Activated T-helper 17 cell treated with anti-CD3 and anti-CD28 coated beads, Interleukin-2, amount 50 U/mL, for 72 hours (primary cell): ENCODE data around the gene UCK2. TPM values are rescaled to one million over a fixed set of nuclear protein-coding genes. Genes with fewer than 3 reads are reported as not detected.

Experiments
- ATAC-seq: fragments of 150-1000 bp; cut with Tn5 transposase; replicated peaks from 2 replicates; pipeline ENCODE4 v1.10.0; 2021; ENCODE audit warnings: mild to moderate bottlenecking, moderate library complexity
- H3K27ac Mint-ChIP-seq: one replicate; pipeline ENCODE4 v1.8.0; 2022; ENCODE audit warnings: mixed read lengths
- H3K27me3 Mint-ChIP-seq: one replicate; pipeline ENCODE4 v1.8.0; 2022; ENCODE audit warnings: mixed read lengths
- H3K36me3 Mint-ChIP-seq: one replicate; pipeline ENCODE4 v1.8.0; 2022; ENCODE audit warnings: low read depth, mild to moderate bottlenecking, mixed read lengths
- H3K4me1 Mint-ChIP-seq: one replicate; pipeline ENCODE4 v1.8.0; 2022; ENCODE audit warnings: mixed read lengths
- H3K4me3 Mint-ChIP-seq: one replicate; pipeline ENCODE4 v1.8.0; 2022; ENCODE audit warnings: mild to moderate bottlenecking, mixed read lengths
- H3K9me3 Mint-ChIP-seq: one replicate; pipeline ENCODE4 v1.8.0; 2022; ENCODE audit warnings: mixed read lengths
- total RNA-seq, 2 donors: library from RNA; stranded (reverse); gene quantifications; one replicate each; pipeline ENCODE4 v1.2.3, GENCODE V29; 2022

Gene UCK2
- total RNA-seq, 2 donors from 2014 or later = 30.7 to 74.2 TPM

GRCh38 chr1:165826565-165827267 lies 698 bp upstream of the UCK2 start:
- Mint-ChIP-seq H3K4me3 (peak overlapping the region; percentile 91), H3K9me3 (no peaks in the 10 kb centered on the region), H3K27me3 (no peaks in the 10 kb centered on the region), H3K27ac (no peak overlapping the region), H3K36me3 (peaks cover 15% of the 10 kb centered on the region), H3K4me1 (peaks cover 6% of the 10 kb centered on the region)
- ATAC-seq = no peak

GRCh38 chr1:165828103-165828668 lies 772 bp downstream of the UCK2 start:
- Mint-ChIP-seq H3K27me3 (no peaks in the 10 kb centered on the region), H3K36me3 (peaks cover 15% of the 10 kb centered on the region), H3K9me3 (no peaks in the 10 kb centered on the region), H3K4me1 (peaks cover 6% of the 10 kb centered on the region), H3K4me3 (peak overlapping the region; percentile 91), H3K27ac (peak overlapping the region; percentile 83)
- peak; percentile 56 for ATAC-seq

- Mint-ChIP-seq H3K4me1 (peaks cover 6% of the 10 kb centered on the region), H3K36me3 (peaks cover 15% of the 10 kb centered on the region), H3K9me3 (no peaks in the 10 kb centered on the region), H3K27me3 (no peaks in the 10 kb centered on the region), H3K4me3 (peak overlapping the region; percentile 91), H3K27ac (peak overlapping the region; percentile 83)
- peak; percentile 14 for ATAC-seq
Observed at GRCh38 chr1:165828669-165829329, 1.4 kb downstream of the UCK2 start.

GRCh38 chr1:165829888-165830287 lies 2.5 kb downstream of the UCK2 start:
- Mint-ChIP-seq H3K4me1 (peaks cover 6% of the 10 kb centered on the region), H3K27ac (no peak overlapping the region), H3K27me3 (no peaks in the 10 kb centered on the region), H3K9me3 (no peaks in the 10 kb centered on the region), H3K4me3 (peak overlapping the region; percentile 91), H3K36me3 (peaks cover 15% of the 10 kb centered on the region)
- no peak for ATAC-seq

- peaks cover 6% of the 10 kb centered on the region for H3K4me1 Mint-ChIP-seq
- H3K27me3 Mint-ChIP-seq = no peaks in the 10 kb centered on the region
- H3K36me3 Mint-ChIP-seq = peaks cover 15% of the 10 kb centered on the region
- H3K9me3 Mint-ChIP-seq = no peaks in the 10 kb centered on the region
- no peak for ATAC-seq
- no peak overlapping the region for H3K4me3 Mint-ChIP-seq
- H3K27ac Mint-ChIP-seq = no peak overlapping the region
Observed at GRCh38 chr1:165831146-165831545, 3.7 kb downstream of the UCK2 start.

- H3K27ac Mint-ChIP-seq = no peak overlapping the region
- H3K27me3 Mint-ChIP-seq = no peaks in the 10 kb centered on the region
- ATAC-seq = no peak
- no peak overlapping the region for H3K4me3 Mint-ChIP-seq
- peaks cover 15% of the 10 kb centered on the region for H3K36me3 Mint-ChIP-seq
- no peaks in the 10 kb centered on the region for H3K9me3 Mint-ChIP-seq
- H3K4me1 Mint-ChIP-seq = peaks cover 8% of the 10 kb centered on the region
Observed at GRCh38 chr1:165832902-165833301, 5.5 kb downstream of the UCK2 start.

GRCh38 chr1:165833358-165833757 lies 5.9 kb downstream of the UCK2 start:
- Mint-ChIP-seq H3K27me3 (no peaks in the 10 kb centered on the region), H3K9me3 (no peaks in the 10 kb centered on the region), H3K4me1 (peaks cover 13% of the 10 kb centered on the region), H3K27ac (no peak overlapping the region), H3K4me3 (no peak overlapping the region), H3K36me3 (peaks cover 15% of the 10 kb centered on the region)
- ATAC-seq = no peak

- H3K4me1 Mint-ChIP-seq = peaks cover 10% of the 10 kb centered on the region
- ATAC-seq = no peak
- H3K9me3 Mint-ChIP-seq = no peaks in the 10 kb centered on the region
- no peak overlapping the region for H3K4me3 Mint-ChIP-seq
- H3K27ac Mint-ChIP-seq = no peak overlapping the region
- peaks cover 6% of the 10 kb centered on the region for H3K36me3 Mint-ChIP-seq
- no peaks in the 10 kb centered on the region for H3K27me3 Mint-ChIP-seq
Observed at GRCh38 chr1:165834229-165834628, 6.8 kb downstream of the UCK2 start.

GRCh38 chr1:165834881-165835280 lies 7.5 kb downstream of the UCK2 start:
- H3K27me3 Mint-ChIP-seq = no peaks in the 10 kb centered on the region
- no peaks in the 10 kb centered on the region for H3K9me3 Mint-ChIP-seq
- peaks cover 7% of the 10 kb centered on the region for H3K4me1 Mint-ChIP-seq
- no peak overlapping the region for H3K27ac Mint-ChIP-seq
- no peak for ATAC-seq
- H3K36me3 Mint-ChIP-seq = no peaks in the 10 kb centered on the region
- H3K4me3 Mint-ChIP-seq = no peak overlapping the region

GRCh38 chr1:165836664-165837482 lies 9.5 kb downstream of the UCK2 start:
- no peak overlapping the region for H3K4me3 Mint-ChIP-seq
- no peak overlapping the region for H3K27ac Mint-ChIP-seq
- H3K36me3 Mint-ChIP-seq = no peaks in the 10 kb centered on the region
- peaks cover 14% of the 10 kb centered on the region for H3K4me1 Mint-ChIP-seq
- no peaks in the 10 kb centered on the region for H3K9me3 Mint-ChIP-seq
- no peaks in the 10 kb centered on the region for H3K27me3 Mint-ChIP-seq
- ATAC-seq = no peak

GRCh38 chr1:165837838-165838364 lies 10.5 kb downstream of the UCK2 start:
- no peaks in the 10 kb centered on the region for H3K36me3 Mint-ChIP-seq
- H3K9me3 Mint-ChIP-seq = no peaks in the 10 kb centered on the region
- no peaks in the 10 kb centered on the region for H3K27me3 Mint-ChIP-seq
- H3K27ac Mint-ChIP-seq = peak overlapping the region; percentile 11
- H3K4me1 Mint-ChIP-seq = peaks cover 24% of the 10 kb centered on the region
- no peak for ATAC-seq
- H3K4me3 Mint-ChIP-seq = no peak overlapping the region

GRCh38 chr1:165840423-165840822 lies 13.0 kb downstream of the UCK2 start:
- Mint-ChIP-seq H3K36me3 (no peaks in the 10 kb centered on the region), H3K27me3 (no peaks in the 10 kb centered on the region), H3K4me3 (no peak overlapping the region), H3K27ac (no peak overlapping the region), H3K9me3 (no peaks in the 10 kb centered on the region), H3K4me1 (peaks cover 30% of the 10 kb centered on the region)
- no peak for ATAC-seq

GRCh38 chr1:165841582-165842017 lies 14.2 kb downstream of the UCK2 start:
- Mint-ChIP-seq H3K36me3 (no peaks in the 10 kb centered on the region), H3K4me3 (peak overlapping the region; percentile 55), H3K9me3 (no peaks in the 10 kb centered on the region), H3K27me3 (no peaks in the 10 kb centered on the region), H3K27ac (peak overlapping the region; percentile 76), H3K4me1 (peaks cover 30% of the 10 kb centered on the region)
- ATAC-seq = peak; percentile 89

- Mint-ChIP-seq H3K36me3 (no peaks in the 10 kb centered on the region), H3K4me3 (peak overlapping the region; percentile 55), H3K27me3 (no peaks in the 10 kb centered on the region), H3K4me1 (peaks cover 30% of the 10 kb centered on the region), H3K27ac (peak overlapping the region; percentile 76), H3K9me3 (no peaks in the 10 kb centered on the region)
- ATAC-seq = no peak
Observed at GRCh38 chr1:165842023-165842670, 14.7 kb downstream of the UCK2 start.
